Measurements from ENCODE around the gene PNKD.
A peak's percentile ranks its signal among the peaks of the same experiment; 100 is the strongest.

The PNKD gene

DNA sequence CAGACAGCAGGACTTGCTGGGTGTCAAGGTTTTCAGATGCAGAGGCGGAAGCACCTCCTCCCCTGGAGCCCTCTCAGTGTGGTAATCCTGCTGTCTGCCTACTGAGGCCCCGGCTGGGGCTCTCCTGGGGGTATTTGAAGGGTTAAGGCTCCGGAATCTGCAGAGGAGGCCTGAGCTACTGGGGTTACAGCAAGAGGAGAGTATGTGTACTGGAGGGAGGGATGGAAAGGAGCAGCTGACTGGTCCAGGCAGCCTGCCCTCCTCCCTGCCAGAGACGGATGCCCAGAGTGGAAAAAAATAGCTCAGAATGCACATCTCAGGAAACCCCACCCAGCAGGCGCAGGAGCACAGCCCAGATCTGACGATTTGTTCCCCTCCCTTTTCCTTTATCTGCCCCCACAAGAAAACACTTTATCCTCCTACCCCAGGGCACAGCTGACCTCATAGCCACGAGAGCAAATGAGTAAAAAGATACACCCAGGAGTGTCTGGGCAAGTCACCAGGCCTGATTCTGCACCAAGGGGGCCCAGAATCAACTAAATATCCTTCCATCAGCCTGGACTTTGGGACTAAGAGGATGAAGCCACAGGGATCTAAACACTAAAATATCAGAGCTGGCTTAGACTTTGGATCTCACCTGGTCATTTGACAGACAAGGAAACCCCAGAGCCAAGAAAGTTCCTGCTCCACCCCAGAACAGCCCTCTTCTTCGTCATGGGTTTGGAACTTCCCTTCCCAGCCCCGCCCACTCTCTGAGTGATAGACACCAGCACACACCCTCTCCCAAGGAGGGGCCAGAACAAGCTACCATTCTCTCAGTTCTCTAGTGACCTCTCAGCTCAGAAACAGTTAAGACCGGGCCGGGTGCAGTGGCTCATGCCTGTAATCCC lies 16.5 kb downstream of the PNKD start:
- Histone ChIP-seq H3K27me3 (ENCODE audit: insufficient read depth, poor library complexity, severe bottlenecking) (no peaks in the 10 kb centered on the region), H3K27ac (replicated peaks) (peak overlapping the region; percentile 73), H3K4me3 (replicated peaks; ENCODE audit: insufficient read depth, low read length) (peak overlapping the region; percentile 40)
- TF ChIP-seq, protein P1, sequence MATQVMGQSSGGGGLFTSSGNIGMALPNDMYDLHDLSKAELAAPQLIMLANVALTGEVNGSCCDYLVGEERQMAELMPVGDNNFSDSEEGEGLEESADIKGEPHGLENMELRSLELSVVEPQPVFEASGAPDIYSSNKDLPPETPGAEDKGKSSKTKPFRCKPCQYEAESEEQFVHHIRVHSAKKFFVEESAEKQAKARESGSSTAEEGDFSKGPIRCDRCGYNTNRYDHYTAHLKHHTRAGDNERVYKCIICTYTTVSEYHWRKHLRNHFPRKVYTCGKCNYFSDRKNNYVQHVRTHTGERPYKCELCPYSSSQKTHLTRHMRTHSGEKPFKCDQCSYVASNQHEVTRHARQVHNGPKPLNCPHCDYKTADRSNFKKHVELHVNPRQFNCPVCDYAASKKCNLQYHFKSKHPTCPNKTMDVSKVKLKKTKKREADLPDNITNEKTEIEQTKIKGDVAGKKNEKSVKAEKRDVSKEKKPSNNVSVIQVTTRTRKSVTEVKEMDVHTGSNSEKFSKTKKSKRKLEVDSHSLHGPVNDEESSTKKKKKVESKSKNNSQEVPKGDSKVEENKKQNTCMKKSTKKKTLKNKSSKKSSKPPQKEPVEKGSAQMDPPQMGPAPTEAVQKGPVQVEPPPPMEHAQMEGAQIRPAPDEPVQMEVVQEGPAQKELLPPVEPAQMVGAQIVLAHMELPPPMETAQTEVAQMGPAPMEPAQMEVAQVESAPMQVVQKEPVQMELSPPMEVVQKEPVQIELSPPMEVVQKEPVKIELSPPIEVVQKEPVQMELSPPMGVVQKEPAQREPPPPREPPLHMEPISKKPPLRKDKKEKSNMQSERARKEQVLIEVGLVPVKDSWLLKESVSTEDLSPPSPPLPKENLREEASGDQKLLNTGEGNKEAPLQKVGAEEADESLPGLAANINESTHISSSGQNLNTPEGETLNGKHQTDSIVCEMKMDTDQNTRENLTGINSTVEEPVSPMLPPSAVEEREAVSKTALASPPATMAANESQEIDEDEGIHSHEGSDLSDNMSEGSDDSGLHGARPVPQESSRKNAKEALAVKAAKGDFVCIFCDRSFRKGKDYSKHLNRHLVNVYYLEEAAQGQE (IDR thresholded peaks at IDR 0.05; ENCODE audit: insufficient replicate concordance, low read depth), result peak; percentile 35
- peak; percentile 57; the same call in 1 of the 2 replicates for TF ChIP-seq SPI1 (IDR thresholded peaks at IDR 0.05; ENCODE audit: borderline replicate concordance, low read depth)
- TF ChIP-seq, protein P2, sequence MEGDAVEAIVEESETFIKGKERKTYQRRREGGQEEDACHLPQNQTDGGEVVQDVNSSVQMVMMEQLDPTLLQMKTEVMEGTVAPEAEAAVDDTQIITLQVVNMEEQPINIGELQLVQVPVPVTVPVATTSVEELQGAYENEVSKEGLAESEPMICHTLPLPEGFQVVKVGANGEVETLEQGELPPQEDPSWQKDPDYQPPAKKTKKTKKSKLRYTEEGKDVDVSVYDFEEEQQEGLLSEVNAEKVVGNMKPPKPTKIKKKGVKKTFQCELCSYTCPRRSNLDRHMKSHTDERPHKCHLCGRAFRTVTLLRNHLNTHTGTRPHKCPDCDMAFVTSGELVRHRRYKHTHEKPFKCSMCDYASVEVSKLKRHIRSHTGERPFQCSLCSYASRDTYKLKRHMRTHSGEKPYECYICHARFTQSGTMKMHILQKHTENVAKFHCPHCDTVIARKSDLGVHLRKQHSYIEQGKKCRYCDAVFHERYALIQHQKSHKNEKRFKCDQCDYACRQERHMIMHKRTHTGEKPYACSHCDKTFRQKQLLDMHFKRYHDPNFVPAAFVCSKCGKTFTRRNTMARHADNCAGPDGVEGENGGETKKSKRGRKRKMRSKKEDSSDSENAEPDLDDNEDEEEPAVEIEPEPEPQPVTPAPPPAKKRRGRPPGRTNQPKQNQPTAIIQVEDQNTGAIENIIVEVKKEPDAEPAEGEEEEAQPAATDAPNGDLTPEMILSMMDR (IDR thresholded peaks at IDR 0.05; ENCODE audit: insufficient read depth, low read length), result no peak
- TF ChIP-seq POLR2AphosphoS5 (IDR thresholded peaks at IDR 0.05; ENCODE audit: low read depth), result peak; percentile 42
- peak; percentile 72 to 93 for DNase-seq (ENCODE audit: low read depth in 1 of 2, low spot score in 1 of 2)

DNA sequence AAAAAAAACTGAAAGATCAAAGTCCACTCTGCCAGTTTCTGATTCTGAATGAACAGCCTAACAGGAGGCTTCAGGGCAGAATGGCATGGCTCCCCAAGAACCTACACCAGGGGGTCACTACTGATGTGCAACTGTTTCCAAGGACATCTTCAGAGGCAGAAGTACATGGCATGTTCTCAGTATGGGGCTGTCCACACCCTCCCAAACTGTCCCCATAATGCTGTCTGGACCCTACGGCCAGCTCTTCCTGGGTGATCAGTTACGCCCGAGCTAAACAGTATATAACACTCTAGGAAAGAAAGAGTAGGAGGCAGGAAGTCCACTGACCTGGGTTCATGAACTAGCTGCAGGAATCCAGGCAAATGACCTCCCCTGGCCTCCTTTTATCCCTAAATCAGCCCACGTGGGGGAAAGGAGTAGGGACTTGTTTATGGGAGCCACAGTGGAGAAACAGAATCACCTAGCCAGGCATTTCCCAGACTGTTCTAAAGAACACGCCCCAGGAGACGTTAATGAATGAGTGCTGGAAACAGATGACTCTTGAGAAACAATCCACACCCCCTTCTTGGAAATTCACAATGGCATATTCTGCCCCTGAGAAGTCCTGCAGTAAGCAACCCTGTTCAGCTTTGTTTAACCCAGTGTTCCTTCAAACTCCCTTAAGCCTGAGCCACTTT lies 19.5 kb downstream of the PNKD start:
- Histone ChIP-seq H3K4me3 (replicated peaks; ENCODE audit: insufficient read depth, low read length) (no peak overlapping the region), H3K27me3 (ENCODE audit: insufficient read depth, poor library complexity, severe bottlenecking) (no peaks in the 10 kb centered on the region), H3K27ac (replicated peaks) (peak overlapping the region; percentile 77)
- TF ChIP-seq SPI1 (IDR thresholded peaks at IDR 0.05; ENCODE audit: borderline replicate concordance, low read depth) (no peak), POLR2AphosphoS5 (IDR thresholded peaks at IDR 0.05; ENCODE audit: low read depth) (no peak), GABPA (IDR thresholded peaks at IDR 0.05; ENCODE audit: low read depth) (no peak)
- TF ChIP-seq, protein P1 (IDR thresholded peaks at IDR 0.05; ENCODE audit: insufficient replicate concordance, low read depth), result no peak
- TF ChIP-seq, protein P2 (IDR thresholded peaks at IDR 0.05; ENCODE audit: insufficient read depth, low read length), result no peak
- no peak for DNase-seq (ENCODE audit: low read depth in 1 of 2, low spot score in 1 of 2)

DNA sequence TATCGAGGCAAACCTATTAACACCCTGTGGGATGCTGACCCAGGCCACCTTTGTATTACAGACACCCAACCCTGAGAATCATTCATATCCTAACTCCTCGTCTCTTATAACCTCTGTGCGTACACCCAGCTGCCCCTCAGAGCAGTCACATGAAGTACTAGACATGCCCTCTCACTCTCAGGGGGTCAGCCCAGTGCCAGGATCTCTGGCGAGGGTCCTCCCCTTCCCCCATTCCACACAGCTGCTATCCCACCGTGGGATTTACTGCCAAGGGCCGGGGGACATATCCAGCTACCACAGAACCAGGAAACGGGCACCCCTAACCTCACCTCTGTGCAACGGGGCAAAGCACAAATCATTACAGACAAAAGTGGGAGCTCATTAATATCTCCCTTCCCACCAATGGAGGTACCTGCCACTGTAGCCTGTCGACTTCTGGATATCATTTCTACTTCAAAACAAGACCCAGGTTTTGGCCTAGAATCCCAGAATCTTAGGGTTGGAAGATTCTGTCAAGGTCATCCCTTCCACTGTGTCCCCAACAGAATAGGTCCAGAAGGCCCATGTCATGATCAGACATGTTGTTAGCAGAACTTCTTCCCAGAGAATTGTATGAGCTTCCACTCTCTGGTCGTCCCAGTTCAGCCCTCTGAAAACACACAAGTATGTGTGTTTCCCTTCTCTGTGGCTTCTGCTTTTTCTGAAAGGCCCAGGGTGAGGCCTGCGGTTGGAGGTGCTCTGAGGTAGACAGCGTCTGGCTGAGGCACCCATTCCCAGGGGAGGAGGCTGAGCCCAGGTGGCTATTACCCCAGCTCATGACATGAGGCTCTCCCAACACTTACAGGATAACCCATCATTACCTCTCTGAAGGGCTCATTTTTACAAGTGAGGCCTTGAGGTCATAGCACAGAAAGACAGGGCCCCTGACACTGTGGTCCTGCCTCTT lies 20.3 kb downstream of the PNKD start:
- H3K27me3 ChIP-seq (ENCODE audit: insufficient read depth, poor library complexity, severe bottlenecking), result no peaks in the 10 kb centered on the region
- TF ChIP-seq GABPA (IDR thresholded peaks at IDR 0.05; ENCODE audit: low read depth) (no peak), SPI1 (IDR thresholded peaks at IDR 0.05; ENCODE audit: borderline replicate concordance, low read depth) (peak; percentile 93)
- TF ChIP-seq, protein P2 (IDR thresholded peaks at IDR 0.05; ENCODE audit: insufficient read depth, low read length), result no peak
- DNase-seq (ENCODE audit: low read depth in 1 of 2, low spot score in 1 of 2), result peak in 1 of 2 experiments; percentile 85

More for the DNA sequence above, 20.3 kb downstream of the PNKD start:
- Histone ChIP-seq H3K4me3 (replicated peaks; ENCODE audit: insufficient read depth, low read length) (no peak overlapping the region), H3K27ac (replicated peaks) (peak overlapping the region; percentile 77)
